Head of caudate nucleus (tissue), 42 donors: ENCODE results near the gene SAT2.

Source experiments
- DNase-seq, 42 donors: peaks; one replicate each; pipeline versions ENCODE4 v3.0.0 to v3.0.0-alpha.2; 2020 to 2021; ENCODE audit warnings: mixed read lengths in 7 of 42
- intact Hi-C: fragments of 100-400 bp; cut with DNase I; formaldehyde crosslinking; loops from one replicate; pipeline ENCODE4 v1.15.0; 2022

Gene SAT2

GRCh38 chr17:7580604-7581575, 46.7 kb downstream of the SAT2 start:
- intact Hi-C loops: loop anchor here (10.0 kb wide), 1 partner anchor 104 kb away; the partner anchor contains the start of genes TP53 and WRAP53
- DNase-seq: peak in 11 of 42 donors; percentile 11 to 65 (median 34)

GRCh38 chr17:7579834-7580603, 47.6 kb downstream of the SAT2 start:
- DNase-seq: peak in 1 of 42 donors; percentile 43
- intact Hi-C loops: loop anchor here (10.0 kb wide), 2 partner anchors 105 to 225 kb away; partner anchors contain the start of genes KCTD11, TMEM95, TP53 and WRAP53

GRCh38 chr17:7579001-7579833, 48.4 kb downstream of the SAT2 start, which contains the start of gene CD68:
Gene CD68 (plus strand): TSS chr17:7579638. CDS start chr17:7579678, 40 bp downstream.
- intact Hi-C loops: loop anchor here (10.0 kb wide), 1 partner anchor 224 kb away; the partner anchor contains the start of genes KCTD11 and TMEM95
- peak in 21 of 42 donors; percentile 24 to 84 (median 54) for DNase-seq

GRCh38 chr17:7577327-7578199, 50.1 kb downstream of the SAT2 start:
- no peak for DNase-seq
- intact Hi-C loops: loop anchor here (10.0 kb wide), 1 partner anchor 223 kb away; the partner anchor contains the start of genes KCTD11 and TMEM95

- intact Hi-C loops: loop anchor here (10.0 kb wide), 1 partner anchor 222 kb away; the partner anchor contains the start of genes KCTD11 and TMEM95
- DNase-seq: no peak
Observed at GRCh38 chr17:7576432-7576937, 51.1 kb downstream of the SAT2 start.
